CD4-positive, CD25-positive, alpha-beta regulatory T cell (primary cell): ENCODE measurements around the gene KDM6A. TPM values are rescaled to one million over a fixed set of nuclear protein-coding genes. Genes with fewer than 3 reads are reported as not detected.

ENCODE experiments used
- ATAC-seq, 2 donors: fragments of 150-1000 bp; cut with Tn5 transposase; one replicate each; pipeline ENCODE4 v1.10.0; 2021; ENCODE audit warnings: low read depth in 2 of 2, moderate number of reproducible peaks in 2 of 2, moderate library complexity in 1 of 2
- DNase-seq, 3 donors: peaks; one replicate each; pipeline versions ENCODE4 v3.0.0 to v3.0.0-alpha.2; 2012 to 2022; ENCODE audit warnings: mixed read lengths in 1 of 3
- H3K27ac ChIP-seq: one replicate; pipeline ENCODE4 v1.7.0; 2013; ENCODE audit warnings: mild to moderate bottlenecking, low read length; ENCODE audit not compliant: insufficient read depth, poor library complexity, severe bottlenecking
- H3K27me3 ChIP-seq: one replicate; pipeline ENCODE4 v1.7.0; 2013; ENCODE audit warnings: low read length; ENCODE audit not compliant: control insufficient read depth, insufficient read depth
- H3K36me3 ChIP-seq: one replicate; pipeline ENCODE4 v1.7.0; 2013; ENCODE audit warnings: mild to moderate bottlenecking, low read length, moderate library complexity; ENCODE audit not compliant: control insufficient read depth, insufficient read depth
- H3K4me1 ChIP-seq: 2 replicates; pipeline ENCODE4 v1.7.0; 2013; ENCODE audit warnings: mild to moderate bottlenecking, low read length; ENCODE audit not compliant: insufficient read depth, control insufficient read depth, poor library complexity, severe bottlenecking
- H3K4me3 ChIP-seq: one replicate; pipeline ENCODE4 v1.7.0; 2013; ENCODE audit warnings: low read depth, mild to moderate bottlenecking, low read length, moderate library complexity
- H3K9me3 ChIP-seq, 2 experiments: 1 replicate in 1 of 2; 2 replicates in 1 of 2; pipeline ENCODE4 v1.7.0; 2013; ENCODE audit warnings: low read length in 2 of 2, mild to moderate bottlenecking in 1 of 2, moderate library complexity in 1 of 2; ENCODE audit not compliant: control insufficient read depth in 2 of 2
- H3K27ac Mint-ChIP-seq, 3 donors: one replicate each; pipeline ENCODE4 v1.8.0; 2020 to 2022; ENCODE audit warnings: mild to moderate bottlenecking in 3 of 3, mixed read lengths in 3 of 3, moderate library complexity in 2 of 3
- H3K27me3 Mint-ChIP-seq: one replicate; pipeline ENCODE4 v1.8.0; 2022; ENCODE audit warnings: mild to moderate bottlenecking, mixed read lengths
- H3K36me3 Mint-ChIP-seq: one replicate; pipeline ENCODE4 v1.8.0; 2020; ENCODE audit warnings: mixed read lengths
- H3K4me1 Mint-ChIP-seq, 4 donors: one replicate each; pipeline ENCODE4 v1.8.0; 2020 to 2022; ENCODE audit warnings: mixed read lengths in 4 of 4, mild to moderate bottlenecking in 1 of 4
- H3K4me3 Mint-ChIP-seq, 4 donors: one replicate each; pipeline ENCODE4 v1.8.0; 2020 to 2022; ENCODE audit warnings: mild to moderate bottlenecking in 4 of 4, mixed read lengths in 4 of 4, moderate library complexity in 3 of 4
- H3K9me3 Mint-ChIP-seq, 7 donors: one replicate each; pipeline ENCODE4 v1.8.0; 2020 to 2022; ENCODE audit warnings: mixed read lengths in 7 of 7, mild to moderate bottlenecking in 3 of 7, moderate library complexity in 2 of 7
- polyA plus RNA-seq, 4 donors: library from polyadenylated mRNA; unstranded; fragments of 300-500 nt; fragmentation: Illumina TruSeq; gene quantifications; one replicate each; pipeline ENCODE4 v1.2.3, GENCODE V29; 2021
- total RNA-seq: library from RNA; stranded (reverse); gene quantifications from one replicate; pipeline ENCODE4 v1.2.3, GENCODE V29; 2022

KDM6A gene
- total and polyA plus RNA-seq, 5 donors from 2014 or later = 9.2 to 116 (median 20.5) TPM

- DNase-seq (no peak), ATAC-seq (no peak)
- no peak overlapping the region for H3K27ac Mint-ChIP-seq
- H3K9me3 Mint-ChIP-seq = peaks cover 0 to 2% (median 0%) of the 10 kb centered on the region in 7 donors
- Histone ChIP-seq H3K36me3 (no peaks in the 10 kb centered on the region), H3K4me3 (no peak overlapping the region), H3K27me3 (no peaks in the 10 kb centered on the region), H3K4me1 (no peaks in the 10 kb centered on the region), H3K27ac (no peak overlapping the region), H3K9me3 (no peaks in the 10 kb centered on the region)
- H3K4me3 Mint-ChIP-seq = peak overlapping the region in 1 of 4 donors; percentile 88
- H3K36me3 Mint-ChIP-seq = no peaks in the 10 kb centered on the region
- H3K4me1 Mint-ChIP-seq = no peaks in the 10 kb centered on the region
- no peaks in the 10 kb centered on the region for H3K27me3 Mint-ChIP-seq
Observed at GRCh38 chrX:45140812-45141211, 267.8 kb downstream of the KDM6A start.

- no peak for DNase-seq
- Histone ChIP-seq H3K4me1 (no peaks in the 10 kb centered on the region), H3K36me3 (no peaks in the 10 kb centered on the region), H3K27me3 (no peaks in the 10 kb centered on the region), H3K27ac (no peak overlapping the region), H3K4me3 (no peak overlapping the region), H3K9me3 (no peaks in the 10 kb centered on the region)
- no peaks in the 10 kb centered on the region for H3K4me1 Mint-ChIP-seq
- ATAC-seq = no peak
- H3K4me3 Mint-ChIP-seq = no peak overlapping the region
- H3K36me3 Mint-ChIP-seq = no peaks in the 10 kb centered on the region
- H3K27ac Mint-ChIP-seq = no peak overlapping the region
- no peaks in the 10 kb centered on the region for H3K27me3 Mint-ChIP-seq
- H3K9me3 Mint-ChIP-seq = peaks cover 0 to 2% (median 0%) of the 10 kb centered on the region in 7 donors
Observed at GRCh38 chrX:45142185-45142584, 269.2 kb downstream of the KDM6A start.

- Mint-ChIP-seq H3K9me3 (peaks cover 0 to 2% (median 0%) of the 10 kb centered on the region in 7 donors), H3K27me3 (no peaks in the 10 kb centered on the region), H3K4me3 (no peak overlapping the region), H3K27ac (no peak overlapping the region), H3K36me3 (no peaks in the 10 kb centered on the region), H3K4me1 (no peaks in the 10 kb centered on the region)
- H3K9me3 ChIP-seq = no peaks in the 10 kb centered on the region
- no peaks in the 10 kb centered on the region for H3K27me3 ChIP-seq
- no peaks in the 10 kb centered on the region for H3K36me3 ChIP-seq
- ATAC-seq = no peak
- no peak overlapping the region for H3K4me3 ChIP-seq
- no peaks in the 10 kb centered on the region for H3K4me1 ChIP-seq
- no peak overlapping the region for H3K27ac ChIP-seq
- DNase-seq = no peak
Observed at GRCh38 chrX:45143455-45143854, 270.5 kb downstream of the KDM6A start.

GRCh38 chrX:45145492-45146215, 272.7 kb downstream of the KDM6A start:
- Histone ChIP-seq H3K27ac (no peak overlapping the region), H3K9me3 (no peaks in the 10 kb centered on the region), H3K4me3 (no peak overlapping the region), H3K27me3 (no peaks in the 10 kb centered on the region), H3K4me1 (no peaks in the 10 kb centered on the region), H3K36me3 (no peaks in the 10 kb centered on the region)
- Mint-ChIP-seq H3K27me3 (no peaks in the 10 kb centered on the region), H3K9me3 (peaks cover 0 to 2% (median 0%) of the 10 kb centered on the region in 7 donors), H3K27ac (no peak overlapping the region), H3K4me3 (no peak overlapping the region), H3K4me1 (no peaks in the 10 kb centered on the region), H3K36me3 (no peaks in the 10 kb centered on the region)
- DNase-seq (no peak), ATAC-seq (no peak)

DNA sequence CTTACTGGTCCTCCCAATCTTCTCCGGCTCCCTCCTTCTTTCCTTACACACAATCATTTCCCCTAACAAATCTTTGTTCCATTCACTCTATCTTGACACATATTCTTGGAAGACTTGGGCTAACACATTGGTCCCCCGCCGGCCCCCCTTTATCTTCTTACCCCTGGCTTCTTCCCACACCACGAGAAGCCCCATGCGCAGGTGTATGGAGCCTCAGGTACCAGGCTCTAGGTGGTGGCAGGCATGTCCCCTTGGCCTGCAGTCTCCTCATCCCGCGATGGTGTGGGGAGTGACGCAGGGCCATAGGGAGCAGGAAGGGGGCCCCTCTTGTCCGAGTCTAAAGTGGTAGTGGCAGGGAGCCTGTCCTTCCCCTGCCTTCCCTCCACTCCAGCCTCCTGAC, 277.8 kb downstream of the KDM6A start:
- Mint-ChIP-seq H3K4me1 (no peaks in the 10 kb centered on the region), H3K4me3 (no peak overlapping the region), H3K27me3 (no peaks in the 10 kb centered on the region), H3K36me3 (no peaks in the 10 kb centered on the region), H3K9me3 (no peaks in the 10 kb centered on the region), H3K27ac (no peak overlapping the region)
- H3K4me1 ChIP-seq = no peaks in the 10 kb centered on the region
- no peak overlapping the region for H3K4me3 ChIP-seq
- no peaks in the 10 kb centered on the region for H3K36me3 ChIP-seq
- DNase-seq (no peak), ATAC-seq (no peak)
- H3K9me3 ChIP-seq = no peaks in the 10 kb centered on the region
- H3K27ac ChIP-seq = no peak overlapping the region
- no peaks in the 10 kb centered on the region for H3K27me3 ChIP-seq

- H3K27ac ChIP-seq = no peak overlapping the region
- no peak overlapping the region for H3K4me3 Mint-ChIP-seq
- H3K27me3 Mint-ChIP-seq = no peaks in the 10 kb centered on the region
- no peaks in the 10 kb centered on the region for H3K9me3 Mint-ChIP-seq
- H3K27me3 ChIP-seq = no peaks in the 10 kb centered on the region
- H3K4me1 ChIP-seq = no peaks in the 10 kb centered on the region
- H3K4me1 Mint-ChIP-seq = no peaks in the 10 kb centered on the region
- DNase-seq (no peak), ATAC-seq (no peak)
- no peaks in the 10 kb centered on the region for H3K36me3 Mint-ChIP-seq
- no peaks in the 10 kb centered on the region for H3K36me3 ChIP-seq
- H3K4me3 ChIP-seq = no peak overlapping the region
- H3K9me3 ChIP-seq = no peaks in the 10 kb centered on the region
- H3K27ac Mint-ChIP-seq = no peak overlapping the region
Observed at GRCh38 chrX:45154033-45154360, 281.0 kb downstream of the KDM6A start.

DNA sequence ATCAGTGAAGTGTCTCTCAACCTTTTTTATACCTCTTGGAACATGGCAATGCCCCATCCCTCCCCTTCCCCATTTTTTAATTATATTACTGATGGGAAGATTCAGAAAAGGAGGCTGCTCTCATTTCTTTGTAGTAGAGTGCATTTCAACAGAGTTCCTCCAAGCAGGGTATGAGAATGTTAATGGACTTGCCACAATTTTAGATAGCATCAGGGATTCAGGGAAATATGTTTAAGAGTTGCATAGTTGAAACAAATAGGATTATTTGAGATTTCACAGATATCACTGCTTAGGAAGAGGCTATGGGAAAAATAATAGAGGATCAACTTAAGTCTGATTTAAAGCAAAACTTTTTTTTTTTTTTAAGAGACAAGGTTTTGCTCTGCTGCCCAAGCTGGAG, 281.5 kb downstream of the KDM6A start:
- H3K36me3 ChIP-seq = no peaks in the 10 kb centered on the region
- H3K9me3 Mint-ChIP-seq = no peaks in the 10 kb centered on the region
- H3K4me1 Mint-ChIP-seq = no peaks in the 10 kb centered on the region
- H3K4me1 ChIP-seq = no peaks in the 10 kb centered on the region
- no peak overlapping the region for H3K4me3 Mint-ChIP-seq
- DNase-seq (no peak), ATAC-seq (no peak)
- H3K36me3 Mint-ChIP-seq = no peaks in the 10 kb centered on the region
- H3K27ac Mint-ChIP-seq = no peak overlapping the region
- H3K27ac ChIP-seq = no peak overlapping the region
- H3K27me3 ChIP-seq = no peaks in the 10 kb centered on the region
- no peak overlapping the region for H3K4me3 ChIP-seq
- H3K9me3 ChIP-seq = no peaks in the 10 kb centered on the region
- no peaks in the 10 kb centered on the region for H3K27me3 Mint-ChIP-seq

GRCh38 chrX:45157647-45158046, 284.7 kb downstream of the KDM6A start:
- Mint-ChIP-seq H3K9me3 (peaks cover 0 to 9% (median 4%) of the 10 kb centered on the region in 7 donors), H3K27me3 (peaks cover 4% of the 10 kb centered on the region), H3K36me3 (no peaks in the 10 kb centered on the region), H3K4me3 (no peak overlapping the region), H3K4me1 (no peaks in the 10 kb centered on the region), H3K27ac (no peak overlapping the region)
- Histone ChIP-seq H3K4me3 (no peak overlapping the region), H3K27ac (no peak overlapping the region), H3K4me1 (no peaks in the 10 kb centered on the region), H3K36me3 (no peaks in the 10 kb centered on the region), H3K9me3 (peaks cover 0 to 2% of the 10 kb centered on the region in 2 experiments), H3K27me3 (no peaks in the 10 kb centered on the region)
- ATAC-seq (no peak), DNase-seq (no peak)
